ACHN (cell line): Measurements from ENCODE around the gene REV3L.
"Not testable (repeated sequence)": the region's sequence is repeated elsewhere in the genome, so short reads cannot be mapped to it uniquely, and the experiment has no call there.

Experiments
- DNase-seq: peaks from one replicate; pipeline ENCODE4 v3.0.0-alpha.2; 2015
- in situ Hi-C: cut with HindIII; loops from 2 replicates; pipeline ENCODE4 v1.10.0; 2017; ENCODE audit warnings: low sequenced_read_pairs, low pct_ligation_motif_present, low pct_unique_long_range_greater_than_20kb

The REV3L gene

DNA sequence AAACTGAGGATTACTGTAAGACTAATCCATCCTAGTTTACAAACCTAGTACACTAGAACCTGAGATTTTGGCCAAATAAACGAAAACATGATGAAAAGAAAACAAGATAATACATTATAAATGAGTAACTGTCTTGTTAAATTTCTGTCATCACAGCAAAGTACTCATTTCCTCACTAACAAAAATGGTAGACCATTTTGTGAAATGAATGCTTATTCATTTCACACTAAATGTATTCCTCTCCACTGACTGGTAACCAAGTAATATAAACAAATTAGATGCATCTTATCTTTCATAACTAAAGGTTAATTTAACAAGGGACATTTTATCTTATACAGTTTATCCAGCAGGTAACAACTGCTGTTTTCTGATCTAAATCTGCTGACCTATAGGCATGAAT, 143.7 kb downstream of the REV3L start:
- in situ Hi-C loops, result no loop called here
- DNase-seq, result no peak

DNA sequence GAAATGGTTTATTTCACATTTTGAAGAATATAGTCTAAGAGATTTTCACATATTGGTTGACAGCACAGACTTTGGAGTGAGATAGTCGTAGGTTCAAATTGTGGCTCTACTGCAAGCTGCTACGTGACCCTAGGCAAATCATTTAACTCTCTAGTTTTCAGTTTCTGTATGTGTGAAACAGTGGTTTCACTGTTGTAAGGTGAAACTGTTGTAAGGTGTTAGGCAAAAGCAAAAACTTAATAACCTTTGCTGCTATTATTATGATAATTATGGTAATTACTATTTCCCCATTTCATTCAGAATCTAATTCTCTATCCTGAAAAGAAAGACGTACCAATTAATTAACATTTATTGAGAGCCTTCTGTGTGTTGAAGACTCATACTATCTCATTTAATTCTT, 144.2 kb downstream of the REV3L start:
- in situ Hi-C loops, result no loop called here
- no peak for DNase-seq

DNA sequence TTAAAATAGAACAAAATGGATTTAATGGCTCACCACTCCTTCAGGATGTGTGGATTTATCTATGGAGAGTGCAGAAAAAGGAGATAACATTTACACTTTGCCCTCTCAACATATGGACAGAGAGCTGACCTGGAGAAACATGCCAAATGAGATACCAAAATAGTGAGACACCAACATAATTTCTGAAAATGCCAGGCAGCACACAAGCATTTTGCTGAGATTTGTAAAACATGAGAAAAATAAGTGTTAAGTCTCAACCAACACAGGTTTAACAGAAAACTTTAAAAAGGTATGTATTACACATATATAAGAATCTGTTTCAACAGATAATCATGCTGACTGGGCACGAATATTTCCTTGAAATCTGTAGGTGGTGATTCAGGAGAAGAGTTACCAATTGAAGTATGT, 145.2 kb downstream of the REV3L start:
- no peak for DNase-seq
- in situ Hi-C loops, result no loop called here

DNA sequence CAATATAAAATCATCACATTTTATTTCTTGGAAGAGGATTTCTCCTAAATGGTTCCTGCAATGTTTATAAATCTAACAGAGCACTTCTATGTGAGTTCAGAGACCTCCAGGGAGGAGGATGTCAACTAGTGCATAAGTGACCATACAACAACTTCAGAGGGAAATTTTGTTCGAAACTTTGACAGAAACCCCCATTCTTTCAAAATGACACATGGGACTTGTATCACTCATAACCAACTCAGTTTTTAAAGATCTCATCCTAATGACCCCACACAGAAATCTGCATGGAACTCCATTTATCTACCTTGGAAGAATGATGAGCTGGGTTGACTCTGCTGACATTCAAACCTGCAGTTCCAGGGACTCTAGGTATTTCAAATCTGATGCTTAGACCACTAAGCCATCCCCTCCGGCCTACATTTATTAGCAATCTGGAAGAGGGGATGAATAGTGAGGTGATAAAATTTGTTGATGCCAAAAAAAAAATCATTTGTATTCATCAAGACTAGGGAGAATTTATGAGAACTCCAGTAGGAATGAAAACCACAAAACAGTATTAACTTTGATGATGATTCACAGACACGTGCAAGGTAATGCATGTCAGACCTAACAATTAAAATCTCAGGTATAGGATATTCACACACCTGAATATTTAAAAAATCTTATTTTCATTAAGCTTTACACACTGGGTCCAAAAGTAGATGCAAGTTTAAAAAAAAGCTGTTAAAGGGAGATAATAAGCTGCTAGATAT, 153.0 kb downstream of the REV3L start:
- in situ Hi-C loops, result no loop called here

GRCh38 chr6:111326563-111326962, 156.5 kb downstream of the REV3L start:
- no peak for DNase-seq
- in situ Hi-C loops, result no loop called here

More for the DNA sequence above, 153.0 kb downstream of the REV3L start:
- no peak for DNase-seq

DNA sequence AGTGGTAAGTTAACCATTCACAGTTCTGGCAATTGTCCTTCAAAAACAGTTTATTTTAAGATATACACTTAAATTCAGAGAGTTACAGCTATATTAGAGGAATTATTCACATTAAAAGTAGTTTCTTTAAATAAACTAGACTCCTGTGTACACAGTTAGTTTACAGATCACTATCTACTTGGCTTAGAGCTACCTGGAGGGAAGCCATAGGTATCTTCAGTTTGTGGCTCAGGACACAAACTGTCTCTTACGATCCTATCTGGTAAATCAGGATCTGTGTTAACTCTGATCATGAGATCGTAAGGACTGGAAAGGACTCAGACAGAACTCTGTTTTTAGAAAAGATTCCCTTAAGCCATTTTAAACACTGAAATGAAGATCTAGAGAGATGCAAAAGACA, 160.9 kb downstream of the REV3L start:
- in situ Hi-C loops, result no loop called here

GRCh38 chr6:111307950-111308349, 175.1 kb downstream of the REV3L start:
- DNase-seq, in situ Hi-C loops: not testable (repeated sequence)

More for the DNA sequence above, 160.9 kb downstream of the REV3L start:
- no peak for DNase-seq

GRCh38 chr6:111307275-111307858, 175.7 kb downstream of the REV3L start:
- no peak for DNase-seq
- in situ Hi-C loops, result no loop called here

- DNase-seq, result peak; percentile 11
- in situ Hi-C loops, result no loop called here
Observed at GRCh38 chr6:111306104-111306888, 176.7 kb downstream of the REV3L start.

- in situ Hi-C loops, result no loop called here
- DNase-seq, result no peak
Observed at GRCh38 chr6:111301946-111302345, 181.1 kb downstream of the REV3L start.

DNA sequence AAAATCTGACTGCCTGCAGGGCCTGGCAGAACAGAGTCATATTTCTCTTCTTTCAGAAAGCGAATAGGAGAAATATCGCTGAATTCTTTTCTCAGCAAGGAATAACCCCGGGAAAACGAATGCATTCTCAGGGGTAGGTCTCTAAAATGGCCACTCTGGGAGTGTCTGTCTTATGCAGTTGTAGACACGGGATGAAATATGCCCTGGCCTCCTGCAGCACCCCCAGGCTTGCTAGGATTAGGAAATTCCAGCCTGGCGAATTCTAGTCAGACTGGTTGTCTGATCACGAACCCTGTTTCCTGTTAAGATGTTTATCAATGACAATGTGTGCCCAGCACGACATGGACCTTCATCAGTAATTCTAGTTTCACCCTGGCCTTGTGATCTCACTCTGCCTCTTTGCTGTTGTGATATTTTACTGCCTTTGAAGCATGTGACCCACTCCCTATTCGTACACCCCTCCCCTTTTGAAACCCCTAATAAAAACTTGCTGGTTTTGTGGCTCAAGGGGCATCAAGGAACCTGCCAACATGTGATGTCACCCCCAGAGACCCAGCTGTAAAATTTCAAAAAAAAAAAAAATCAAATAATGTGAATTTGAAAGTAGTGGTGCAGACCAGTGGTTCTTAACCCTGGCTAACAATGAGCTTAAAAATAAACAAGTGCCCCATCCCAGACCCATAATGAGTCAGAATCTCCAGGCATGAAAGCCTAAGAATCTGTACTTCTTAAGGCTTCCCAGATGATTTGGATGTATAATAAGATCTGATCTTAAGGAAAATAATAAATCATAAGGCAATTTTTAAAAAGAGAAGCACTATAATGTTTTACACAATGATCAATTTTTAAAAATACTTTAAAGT, 181.8 kb downstream of the REV3L start:
- in situ Hi-C loops, result not testable (repeated sequence)
- DNase-seq, result peak; percentile 68

DNA sequence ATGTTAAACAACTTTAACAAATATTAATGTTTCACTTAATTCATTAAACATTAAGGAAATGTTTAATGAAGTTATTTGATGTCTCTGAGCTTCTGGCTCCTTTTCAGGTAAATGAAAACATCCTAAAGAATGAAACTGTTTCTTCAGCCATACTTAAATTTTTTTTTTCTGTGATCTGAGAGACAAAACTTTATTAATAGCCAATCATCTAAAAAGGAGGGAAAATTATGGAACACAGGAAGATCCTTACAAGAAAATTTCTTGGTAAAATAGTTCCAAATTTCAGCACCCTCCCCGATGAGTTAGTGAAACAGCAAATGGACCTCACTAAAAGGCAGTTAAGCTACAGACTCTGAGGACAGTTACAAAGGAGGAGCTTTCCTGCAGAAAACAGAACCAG, 185.2 kb downstream of the REV3L start:
- in situ Hi-C loops, result no loop called here
- no peak for DNase-seq

GRCh38 chr6:111294374-111294967, 188.5 kb downstream of the REV3L start:
- no peak for DNase-seq
- in situ Hi-C loops, result no loop called here

GRCh38 chr6:111291336-111292259, 191.4 kb downstream of the REV3L start:
- no peak for DNase-seq
- in situ Hi-C loops, result no loop called here

DNA sequence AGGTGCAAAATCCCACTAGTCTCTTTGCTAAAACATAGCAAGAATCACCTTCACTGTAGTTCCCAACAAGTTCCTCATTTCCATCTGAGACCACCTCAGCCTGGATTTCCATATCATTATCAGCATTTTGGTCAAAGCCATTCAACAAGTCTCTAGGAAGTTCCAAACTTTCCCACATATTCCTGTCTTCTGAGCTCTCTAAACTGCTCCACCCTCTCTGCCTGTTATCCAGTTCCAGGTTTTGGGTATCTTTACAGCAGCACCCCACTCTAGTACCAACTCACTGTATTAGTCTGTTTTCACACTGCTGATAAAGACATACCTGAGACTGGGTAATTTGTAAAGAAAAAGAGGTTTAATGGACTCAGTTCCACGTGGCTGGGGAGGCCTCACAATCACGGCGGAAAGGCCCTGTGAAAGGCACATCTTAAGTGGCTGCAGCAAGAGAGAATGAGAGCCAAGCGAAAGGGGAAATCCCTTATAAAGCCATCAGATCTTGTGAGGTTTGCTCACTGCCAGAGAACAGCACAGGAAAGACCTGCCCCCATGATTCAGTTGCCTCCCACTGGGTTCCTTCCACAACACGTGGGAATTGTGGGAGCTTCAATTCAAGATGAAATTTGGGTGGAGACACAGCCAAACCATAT, 192.2 kb downstream of the REV3L start:
- DNase-seq, result peak; percentile 40
- in situ Hi-C loops, result not testable (repeated sequence)

DNA sequence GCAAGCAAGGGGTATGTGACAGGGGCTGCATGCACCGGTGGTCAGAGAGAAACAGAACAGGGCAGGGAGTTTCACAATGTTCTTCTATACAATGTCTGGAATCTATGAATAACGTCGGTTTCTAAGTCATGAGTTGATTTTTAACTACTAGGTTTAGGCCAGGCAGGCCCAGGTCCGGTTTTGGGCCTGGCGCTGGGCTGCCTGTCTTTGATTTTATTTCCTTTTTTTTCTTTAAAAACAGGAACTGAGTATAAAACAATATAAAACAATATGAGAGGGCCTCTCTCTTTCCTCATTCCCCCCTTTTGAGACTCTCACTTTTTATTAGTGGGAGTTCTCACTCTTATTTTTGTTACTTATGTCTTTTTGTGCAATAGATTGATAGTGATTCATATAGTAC, 198.7 kb downstream of the REV3L start:
- DNase-seq, in situ Hi-C loops: not testable (repeated sequence)

GRCh38 chr6:111283707-111284106, 199.3 kb downstream of the REV3L start:
- in situ Hi-C loops, result no loop called here
- no peak for DNase-seq
